ENCODE measurements around the gene LSM14B.

Gene LSM14B

DNA sequence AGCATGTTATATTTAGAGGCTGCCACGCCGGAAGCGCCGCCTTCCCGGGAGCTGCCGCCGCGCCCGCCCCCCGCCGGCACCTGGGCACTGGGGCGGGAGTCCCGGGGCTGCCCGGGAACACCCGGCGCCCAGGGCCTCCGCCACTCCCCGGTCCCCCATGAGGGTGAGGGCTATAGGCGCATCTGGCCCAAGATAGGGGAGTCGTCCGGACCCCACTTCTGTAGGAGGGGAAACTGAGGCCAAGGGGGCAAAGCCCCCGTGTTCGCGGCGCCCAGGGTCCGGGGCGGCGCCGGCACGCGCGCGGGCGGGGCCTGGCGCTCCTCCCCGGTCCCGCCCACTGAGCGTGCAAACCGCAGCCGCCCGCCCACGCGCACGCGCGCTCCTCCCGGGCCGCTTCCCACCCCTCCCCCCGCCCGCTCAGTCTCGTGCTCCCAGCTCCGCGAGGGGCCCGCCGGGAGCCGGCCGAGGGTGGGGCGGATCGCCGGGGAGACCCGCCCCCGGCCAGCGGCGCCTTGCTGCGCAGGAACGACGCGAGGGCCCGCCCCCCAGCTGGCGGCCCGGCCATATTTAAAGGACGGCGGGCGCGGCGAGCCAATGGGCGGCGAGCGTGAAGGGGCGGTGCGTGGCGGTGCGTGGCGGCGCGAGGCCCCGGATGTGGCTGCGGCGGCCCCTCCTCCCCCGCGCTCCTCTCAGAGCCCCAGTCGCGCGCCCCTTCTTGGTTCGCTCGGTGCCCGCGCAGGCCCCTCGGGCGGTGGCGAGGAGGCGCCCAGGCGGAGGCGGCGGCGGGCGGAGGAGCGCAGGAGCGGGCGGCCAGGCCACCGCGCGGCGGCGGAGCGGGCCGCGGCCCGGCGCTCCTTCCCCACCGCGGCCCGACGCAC lies at the start of gene LSM14B:
LSM14B (plus strand) TSS at position 700 of the 878 bp plus-strand sequence. CDS start 192 bp downstream, outside the sequence.
- TF ChIP-seq, protein P1, sequence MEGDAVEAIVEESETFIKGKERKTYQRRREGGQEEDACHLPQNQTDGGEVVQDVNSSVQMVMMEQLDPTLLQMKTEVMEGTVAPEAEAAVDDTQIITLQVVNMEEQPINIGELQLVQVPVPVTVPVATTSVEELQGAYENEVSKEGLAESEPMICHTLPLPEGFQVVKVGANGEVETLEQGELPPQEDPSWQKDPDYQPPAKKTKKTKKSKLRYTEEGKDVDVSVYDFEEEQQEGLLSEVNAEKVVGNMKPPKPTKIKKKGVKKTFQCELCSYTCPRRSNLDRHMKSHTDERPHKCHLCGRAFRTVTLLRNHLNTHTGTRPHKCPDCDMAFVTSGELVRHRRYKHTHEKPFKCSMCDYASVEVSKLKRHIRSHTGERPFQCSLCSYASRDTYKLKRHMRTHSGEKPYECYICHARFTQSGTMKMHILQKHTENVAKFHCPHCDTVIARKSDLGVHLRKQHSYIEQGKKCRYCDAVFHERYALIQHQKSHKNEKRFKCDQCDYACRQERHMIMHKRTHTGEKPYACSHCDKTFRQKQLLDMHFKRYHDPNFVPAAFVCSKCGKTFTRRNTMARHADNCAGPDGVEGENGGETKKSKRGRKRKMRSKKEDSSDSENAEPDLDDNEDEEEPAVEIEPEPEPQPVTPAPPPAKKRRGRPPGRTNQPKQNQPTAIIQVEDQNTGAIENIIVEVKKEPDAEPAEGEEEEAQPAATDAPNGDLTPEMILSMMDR (IDR thresholded peaks at IDR 0.05) = no peak

DNA sequence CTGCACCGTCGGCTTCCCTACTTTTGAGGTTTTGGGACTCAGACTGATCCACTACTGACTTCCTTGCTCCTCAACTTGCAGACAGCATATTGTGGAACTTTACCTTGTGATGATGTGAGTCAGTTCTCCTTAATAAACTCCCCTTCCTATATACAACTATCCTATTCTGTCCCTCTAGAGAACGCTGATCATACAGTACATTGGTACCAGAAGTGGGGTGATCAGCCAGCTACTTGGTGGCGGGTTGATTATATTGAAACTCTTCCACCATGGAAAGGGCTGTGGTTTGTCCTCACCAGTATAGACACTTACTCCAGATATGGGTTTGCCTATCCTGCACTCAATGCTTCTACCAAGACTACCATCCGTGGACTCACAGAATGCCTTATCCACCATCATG lies 49.0 kb upstream of the LSM14B start:
- TF ChIP-seq, protein P1 (IDR thresholded peaks at IDR 0.05) = no peak

DNA sequence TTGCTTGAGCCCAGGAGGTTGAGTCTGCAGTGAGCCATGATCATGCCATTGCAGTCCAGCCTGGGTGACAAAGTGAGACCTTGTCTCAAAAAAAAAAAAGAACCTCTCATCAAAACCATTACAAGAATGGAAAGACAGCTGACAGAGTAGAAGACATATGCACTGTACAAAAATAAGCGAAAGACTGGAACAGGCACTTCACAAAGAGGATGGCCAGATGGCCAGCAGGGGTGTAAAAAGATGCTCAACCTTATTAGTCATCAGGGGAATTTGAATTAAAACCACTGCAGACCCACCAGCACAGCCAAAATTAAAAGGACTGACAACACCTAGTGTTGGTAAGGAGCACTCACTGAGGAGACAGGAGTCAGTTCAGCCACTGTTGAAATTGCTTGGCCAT lies 43.1 kb upstream of the LSM14B start:
- TF ChIP-seq, protein P1 (IDR thresholded peaks at IDR 0.05) = no peak

DNA sequence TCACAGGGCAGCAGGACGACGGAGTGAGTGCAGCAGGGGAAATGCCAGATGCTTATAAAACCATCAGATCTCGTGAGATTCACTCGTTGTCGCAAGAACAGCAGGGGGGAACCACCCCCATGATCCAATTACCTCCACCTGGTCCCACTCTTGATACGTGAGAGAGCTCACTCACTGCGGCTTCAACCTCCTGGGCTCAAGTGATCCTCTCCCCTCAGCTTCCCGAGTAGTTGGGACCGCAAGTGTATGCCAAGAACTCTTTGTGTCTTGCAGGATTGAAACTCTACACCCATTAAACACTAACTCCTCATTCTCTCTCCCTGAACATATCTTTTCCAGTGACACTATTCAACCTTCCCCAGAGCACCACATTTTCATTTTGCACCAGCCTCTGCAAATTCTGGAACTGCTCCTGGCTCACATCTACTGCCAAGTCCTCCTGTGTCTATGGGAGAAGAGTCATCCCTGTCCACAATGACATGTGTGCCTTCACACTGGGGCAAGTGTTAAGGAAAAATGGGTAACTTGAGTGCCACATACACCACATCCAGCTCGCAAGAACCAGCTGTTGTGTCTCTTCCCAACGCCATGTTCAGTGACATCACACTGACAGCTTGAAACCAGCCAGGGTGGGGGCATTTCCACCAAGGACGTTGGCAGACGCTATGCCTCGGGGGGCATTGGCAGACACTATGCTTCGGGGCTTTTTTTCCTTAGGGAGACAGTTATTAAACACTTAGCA lies 41.9 kb upstream of the LSM14B start:
- TF ChIP-seq, protein P1 (IDR thresholded peaks at IDR 0.05) = no peak

DNA sequence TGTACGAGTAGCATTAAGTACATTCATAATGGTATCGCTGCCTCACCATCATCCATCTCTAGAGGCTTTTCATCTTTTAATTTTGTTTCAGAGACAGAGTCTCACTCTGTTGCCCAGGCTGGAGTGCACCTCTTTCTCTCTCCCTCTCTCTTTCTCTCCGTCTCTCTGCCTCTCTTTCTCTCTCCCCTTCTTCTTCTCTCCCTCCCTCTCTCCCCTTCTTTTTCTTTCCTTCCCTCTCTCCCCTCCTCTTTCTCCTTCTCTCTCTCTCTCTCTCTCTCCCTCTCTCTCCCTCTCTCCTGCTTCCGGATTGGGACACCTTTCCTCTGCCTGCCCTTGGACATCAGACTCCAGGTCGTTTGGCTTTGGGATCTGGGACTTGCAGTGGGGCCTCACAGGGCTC lies 39.0 kb upstream of the LSM14B start:
- TF ChIP-seq, protein P1 (IDR thresholded peaks at IDR 0.05) = no peak

DNA sequence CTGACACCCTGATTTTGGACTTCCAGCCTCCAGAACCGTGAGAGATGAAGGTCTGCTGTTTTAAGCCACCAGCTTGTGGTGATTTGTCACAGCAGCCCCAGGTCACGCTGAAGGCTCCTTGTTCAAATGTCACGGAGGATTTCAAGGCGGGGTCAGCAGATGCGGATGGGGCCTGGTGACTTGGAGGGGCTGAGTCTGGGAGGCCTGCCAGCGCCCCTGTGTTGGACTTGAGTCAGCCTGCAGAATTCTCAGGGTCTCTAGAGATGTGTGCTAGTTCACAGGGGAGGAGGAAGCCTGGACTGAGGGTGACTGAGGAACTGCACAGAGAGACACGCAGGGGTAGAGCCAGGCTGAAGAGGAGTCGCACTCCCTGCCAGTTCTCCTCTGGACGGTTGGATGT lies 37.1 kb upstream of the LSM14B start:
- TF ChIP-seq, protein P1 (IDR thresholded peaks at IDR 0.05) = no peak

DNA sequence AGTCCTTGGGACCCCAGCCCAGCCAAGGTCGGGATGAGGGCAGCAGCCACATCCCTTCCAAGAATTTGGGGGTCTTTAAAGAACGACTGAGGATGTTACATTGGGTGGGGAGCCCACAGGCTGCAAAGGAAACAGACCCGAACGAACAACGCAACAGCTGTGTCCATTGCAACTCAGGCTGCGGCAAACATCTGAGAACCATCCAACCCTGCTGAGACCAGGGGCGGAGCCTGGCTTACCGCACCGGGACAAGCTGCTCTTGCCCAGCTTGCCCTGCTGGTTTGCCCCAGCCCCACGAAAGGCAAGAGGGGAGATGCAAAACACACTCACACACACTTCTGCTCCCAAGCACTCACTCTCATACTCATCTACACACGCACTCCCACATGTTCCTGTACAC lies 35.0 kb upstream of the LSM14B start:
- TF ChIP-seq, protein P1 (IDR thresholded peaks at IDR 0.05) = no peak

All from LNCAP (cell line).